ENCODE data around the gene SLC18A2.

The SLC18A2 gene

DNA sequence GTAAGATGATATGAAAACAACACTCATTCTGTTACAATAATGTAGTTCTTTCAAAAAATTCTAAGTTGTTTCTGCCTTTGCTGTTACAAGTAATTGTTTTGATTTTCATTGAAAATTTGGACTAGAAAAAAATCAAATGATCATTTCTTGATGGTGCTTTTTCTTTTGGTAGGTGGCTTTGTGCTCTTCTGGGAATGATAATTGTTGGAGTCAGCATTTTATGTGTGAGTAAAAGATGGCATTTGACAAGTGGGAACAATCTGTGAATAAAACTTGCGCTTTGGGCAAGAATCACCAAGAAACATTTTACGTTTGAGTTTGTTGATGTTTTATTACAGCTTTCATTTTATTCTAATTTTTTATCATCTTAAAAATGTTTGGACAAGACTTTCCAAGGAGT is 25.9 kb downstream of the SLC18A2 start:
- WGBS, 2 donors (ENCODE audit: extremely low coverage in 2 of 2, insufficient read length in 2 of 2, insufficient replicate concordance in 1 of 2), result no CpG with 5 or more reads among the region's 2 CpGs
- Histone ChIP-seq H2BK5ac (ENCODE audit: low read length) (no peak overlapping the region), H2AFZ (ENCODE audit: low read length) (no peak overlapping the region)

DNA sequence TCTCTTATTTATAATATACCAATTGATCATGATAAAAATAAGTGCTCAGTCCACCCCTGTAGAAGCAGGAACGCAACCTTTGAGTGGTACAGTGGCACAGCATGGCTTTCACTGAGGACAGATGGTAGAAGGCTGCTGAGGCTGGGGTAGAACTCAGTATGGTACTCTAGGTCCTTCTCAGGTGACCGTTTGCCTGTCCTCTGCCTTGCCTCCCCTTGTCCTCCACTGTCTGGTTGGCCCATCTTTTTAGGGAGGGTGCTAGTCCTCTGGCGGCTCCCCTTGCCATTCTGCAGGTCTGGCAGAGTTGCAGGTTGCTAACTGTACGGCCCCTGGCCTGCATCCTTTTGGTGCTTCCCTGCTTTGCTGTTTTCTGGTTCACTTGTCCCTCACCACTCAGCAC is 27.3 kb downstream of the SLC18A2 start:
- WGBS, 2 donors (ENCODE audit: extremely low coverage in 2 of 2, insufficient read length in 2 of 2, insufficient replicate concordance in 1 of 2), result no CpG with 5 or more reads among the region's 4 CpGs
- DNase-seq (ENCODE audit: low spot score), result no peak
- no peak overlapping the region for H2BK15ac ChIP-seq (ENCODE audit: low read length)
- no peak overlapping the region for H3K4me2 ChIP-seq (ENCODE audit: insufficient read depth, low read length, poor library complexity, severe bottlenecking)
- no peak overlapping the region for H3K18ac ChIP-seq (ENCODE audit: low read length)
- no peaks in the 10 kb centered on the region for H3K36me3 ChIP-seq (replicated peaks in 1 of 2; ENCODE audit: control insufficient read depth in 2 of 2, insufficient read depth in 2 of 2, low read length in 2 of 2)
- no peaks in the 10 kb centered on the region for H3K9me3 ChIP-seq (replicated peaks in 1 of 2; ENCODE audit: control insufficient read depth in 2 of 2, insufficient read depth in 1 of 2, low read depth in 1 of 2, low read length in 2 of 2)
- H3K4ac ChIP-seq (ENCODE audit: low read length), result no peak overlapping the region
- no peaks in the 10 kb centered on the region for H3K4me1 ChIP-seq (ENCODE audit: control insufficient read depth in 2 of 2, insufficient read depth in 1 of 2, low read depth in 1 of 2, low read length in 2 of 2)
- no peak overlapping the region for H3K4me3 ChIP-seq (ENCODE audit: low read length in 2 of 2)
- no peak overlapping the region for H2AFZ ChIP-seq (ENCODE audit: low read length)
- H4K8ac ChIP-seq (ENCODE audit: low read depth, low read length), result no peak overlapping the region
- no peak overlapping the region for H3K23ac ChIP-seq (ENCODE audit: low read depth, low read length, poor library complexity)
- no peak overlapping the region for H4K91ac ChIP-seq (ENCODE audit: low read depth, low read length, poor library complexity)
- H3K79me1 ChIP-seq (ENCODE audit: low read depth, low read length), result peaks cover 2% of the 10 kb centered on the region
- H2BK5ac ChIP-seq (ENCODE audit: low read length), result no peak overlapping the region
- H2BK120ac ChIP-seq (ENCODE audit: low read depth, low read length), result no peak overlapping the region
- no peak overlapping the region for H3K27ac ChIP-seq (replicated peaks; ENCODE audit: low read length)
- no peak overlapping the region for H2AK5ac ChIP-seq (ENCODE audit: low read depth, low read length)
- H3K9ac ChIP-seq (ENCODE audit: low read depth, low read length, poor library complexity), result no peak overlapping the region
- H2BK12ac ChIP-seq (ENCODE audit: low read length), result no peak overlapping the region
- peaks cover 0 to 4% (median 0%) of the 10 kb centered on the region in 3 experiments for H3K27me3 ChIP-seq (ENCODE audit: control insufficient read depth in 3 of 3, insufficient read depth in 3 of 3, low read depth in 1 of 3, low read length in 3 of 3)
- H3K14ac ChIP-seq (ENCODE audit: low read length), result no peak overlapping the region

More for the DNA sequence above, 25.9 kb downstream of the SLC18A2 start:
- Histone ChIP-seq H2BK12ac (ENCODE audit: low read length) (no peak overlapping the region), H3K14ac (ENCODE audit: low read length) (no peak overlapping the region), H2BK15ac (ENCODE audit: low read length) (no peak overlapping the region), H3K27me3 (ENCODE audit: control insufficient read depth in 3 of 3, insufficient read depth in 3 of 3, low read depth in 1 of 3, low read length in 3 of 3) (peaks cover 0 to 4% (median 0%) of the 10 kb centered on the region in 3 experiments), H3K18ac (ENCODE audit: low read length) (no peak overlapping the region), H3K4me1 (ENCODE audit: control insufficient read depth in 2 of 2, insufficient read depth in 1 of 2, low read depth in 1 of 2, low read length in 2 of 2) (no peaks in the 10 kb centered on the region), H3K36me3 (replicated peaks in 1 of 2; ENCODE audit: control insufficient read depth in 2 of 2, insufficient read depth in 2 of 2, low read length in 2 of 2) (no peaks in the 10 kb centered on the region), H2AK5ac (ENCODE audit: low read depth, low read length) (no peak overlapping the region), H4K8ac (ENCODE audit: low read depth, low read length) (no peak overlapping the region), H3K4me3 (ENCODE audit: low read length in 2 of 2) (no peak overlapping the region), H3K23ac (ENCODE audit: low read depth, low read length, poor library complexity) (no peak overlapping the region), H2BK120ac (ENCODE audit: low read depth, low read length) (no peak overlapping the region), H3K9ac (ENCODE audit: low read depth, low read length, poor library complexity) (no peak overlapping the region), H3K4me2 (ENCODE audit: insufficient read depth, low read length, poor library complexity, severe bottlenecking) (no peak overlapping the region), H3K79me1 (ENCODE audit: low read depth, low read length) (peaks cover 2% of the 10 kb centered on the region), H3K9me3 (replicated peaks in 1 of 2; ENCODE audit: control insufficient read depth in 2 of 2, insufficient read depth in 1 of 2, low read depth in 1 of 2, low read length in 2 of 2) (no peaks in the 10 kb centered on the region), H4K91ac (ENCODE audit: low read depth, low read length, poor library complexity) (no peak overlapping the region), H3K27ac (replicated peaks; ENCODE audit: low read length) (no peak overlapping the region), H3K4ac (ENCODE audit: low read length) (no peak overlapping the region)
- no peak for DNase-seq (ENCODE audit: low spot score)

DNA sequence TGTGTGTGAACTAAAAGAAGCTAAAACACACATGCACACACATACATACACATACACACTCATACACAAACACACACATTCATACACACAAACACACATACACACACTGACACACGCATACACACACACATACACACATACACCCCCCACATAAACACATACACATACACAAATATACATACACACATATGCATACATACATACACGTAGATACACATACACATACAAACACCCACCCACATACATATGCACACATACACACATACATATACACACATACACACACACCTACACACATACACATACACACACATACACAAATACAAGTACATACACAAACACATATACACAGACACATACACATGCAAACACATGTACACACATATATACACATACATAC is 28.0 kb downstream of the SLC18A2 start:
- Histone ChIP-seq H3K36me3 (replicated peaks in 1 of 2; ENCODE audit: control insufficient read depth in 2 of 2, insufficient read depth in 2 of 2, low read length in 2 of 2) (no peaks in the 10 kb centered on the region), H2AK5ac (ENCODE audit: low read depth, low read length) (no peak overlapping the region), H3K4me2 (ENCODE audit: insufficient read depth, low read length, poor library complexity, severe bottlenecking) (no peak overlapping the region), H3K9me3 (replicated peaks in 1 of 2; ENCODE audit: control insufficient read depth in 2 of 2, insufficient read depth in 1 of 2, low read depth in 1 of 2, low read length in 2 of 2) (no peaks in the 10 kb centered on the region), H3K14ac (ENCODE audit: low read length) (no peak overlapping the region), H3K27ac (replicated peaks; ENCODE audit: low read length) (no peak overlapping the region), H3K4ac (ENCODE audit: low read length) (no peak overlapping the region), H2BK120ac (ENCODE audit: low read depth, low read length) (no peak overlapping the region), H2BK15ac (ENCODE audit: low read length) (no peak overlapping the region), H4K91ac (ENCODE audit: low read depth, low read length, poor library complexity) (no peak overlapping the region), H3K18ac (ENCODE audit: low read length) (no peak overlapping the region), H3K4me3 (ENCODE audit: low read length in 2 of 2) (no peak overlapping the region), H3K79me1 (ENCODE audit: low read depth, low read length) (peaks cover 2% of the 10 kb centered on the region), H4K8ac (ENCODE audit: low read depth, low read length) (no peak overlapping the region), H3K4me1 (ENCODE audit: control insufficient read depth in 2 of 2, insufficient read depth in 1 of 2, low read depth in 1 of 2, low read length in 2 of 2) (no peaks in the 10 kb centered on the region), H3K27me3 (ENCODE audit: control insufficient read depth in 3 of 3, insufficient read depth in 3 of 3, low read depth in 1 of 3, low read length in 3 of 3) (peaks cover 0 to 2% (median 0%) of the 10 kb centered on the region in 3 experiments), H2BK12ac (ENCODE audit: low read length) (no peak overlapping the region), H3K9ac (ENCODE audit: low read depth, low read length, poor library complexity) (no peak overlapping the region), H3K23ac (ENCODE audit: low read depth, low read length, poor library complexity) (no peak overlapping the region), H2AFZ (ENCODE audit: low read length) (no peak overlapping the region), H2BK5ac (ENCODE audit: low read length) (no peak overlapping the region)
- DNase-seq (ENCODE audit: low spot score), result no peak
- 100% methylated on average over 1 to 2 of the region's 2 CpGs for WGBS, 2 donors (ENCODE audit: extremely low coverage in 2 of 2, insufficient read length in 2 of 2, insufficient replicate concordance in 1 of 2)

DNA sequence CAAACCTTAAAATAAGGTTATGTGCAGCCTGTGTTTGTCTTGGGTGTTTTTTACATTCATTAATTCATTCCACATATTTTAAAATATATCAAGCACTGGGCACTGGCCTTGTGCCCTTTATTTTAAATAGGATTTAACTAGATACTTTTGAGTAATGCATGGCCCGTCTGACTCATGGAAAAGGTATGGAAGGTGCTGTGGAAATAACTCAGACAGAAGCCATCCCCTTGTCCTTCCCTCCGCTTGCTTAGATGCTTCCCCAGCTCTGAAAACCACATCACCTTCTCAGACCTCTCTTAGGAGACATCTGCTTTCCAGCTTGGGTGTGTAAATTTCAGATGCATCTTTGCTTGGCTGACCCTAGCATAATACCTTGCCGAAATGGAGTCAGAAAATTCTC is 30.5 kb downstream of the SLC18A2 start:
- H3K36me3 ChIP-seq (replicated peaks in 1 of 2; ENCODE audit: control insufficient read depth in 2 of 2, insufficient read depth in 2 of 2, low read length in 2 of 2), result no peaks in the 10 kb centered on the region
- no peaks in the 10 kb centered on the region for H3K9me3 ChIP-seq (replicated peaks in 1 of 2; ENCODE audit: control insufficient read depth in 2 of 2, insufficient read depth in 1 of 2, low read depth in 1 of 2, low read length in 2 of 2)
- no peaks in the 10 kb centered on the region for H3K27me3 ChIP-seq (ENCODE audit: control insufficient read depth in 3 of 3, insufficient read depth in 3 of 3, low read depth in 1 of 3, low read length in 3 of 3)
- H3K14ac ChIP-seq (ENCODE audit: low read length), result no peak overlapping the region
- H2BK5ac ChIP-seq (ENCODE audit: low read length), result no peak overlapping the region
- no peak overlapping the region for H3K23ac ChIP-seq (ENCODE audit: low read depth, low read length, poor library complexity)
- H3K9ac ChIP-seq (ENCODE audit: low read depth, low read length, poor library complexity), result no peak overlapping the region
- DNase-seq (ENCODE audit: low spot score), result no peak
- no peak overlapping the region for H2BK120ac ChIP-seq (ENCODE audit: low read depth, low read length)
- H3K4me3 ChIP-seq (ENCODE audit: low read length in 2 of 2), result no peak overlapping the region
- H2BK15ac ChIP-seq (ENCODE audit: low read length), result no peak overlapping the region
- H2AK5ac ChIP-seq (ENCODE audit: low read depth, low read length), result no peak overlapping the region
- no CpG with 5 or more reads among the region's 3 CpGs for WGBS, 2 donors (ENCODE audit: extremely low coverage in 2 of 2, insufficient read length in 2 of 2, insufficient replicate concordance in 1 of 2)
- no peak overlapping the region for H3K27ac ChIP-seq (replicated peaks; ENCODE audit: low read length)
- peaks cover 2% of the 10 kb centered on the region for H3K79me1 ChIP-seq (ENCODE audit: low read depth, low read length)
- no peak overlapping the region for H3K4ac ChIP-seq (ENCODE audit: low read length)
- no peak overlapping the region for H3K18ac ChIP-seq (ENCODE audit: low read length)
- H4K8ac ChIP-seq (ENCODE audit: low read depth, low read length), result no peak overlapping the region
- H2AFZ ChIP-seq (ENCODE audit: low read length), result no peak overlapping the region
- H4K91ac ChIP-seq (ENCODE audit: low read depth, low read length, poor library complexity), result no peak overlapping the region
- H3K4me1 ChIP-seq (ENCODE audit: control insufficient read depth in 2 of 2, insufficient read depth in 1 of 2, low read depth in 1 of 2, low read length in 2 of 2), result no peaks in the 10 kb centered on the region
- no peak overlapping the region for H3K4me2 ChIP-seq (ENCODE audit: insufficient read depth, low read length, poor library complexity, severe bottlenecking)
- H2BK12ac ChIP-seq (ENCODE audit: low read length), result no peak overlapping the region
